Activated CD8-positive, alpha-beta memory T cell treated with anti-CD3 and anti-CD28 coated beads for 4 hours (primary cell): ENCODE measurements around the gene SAMD4B.
"Not testable (repeated sequence)": the region's sequence is repeated elsewhere in the genome, so short reads cannot be mapped to it uniquely, and the experiment has no call there.

Experiments used
- DNase-seq, 2 donors: peaks; one replicate each; pipeline ENCODE4 v3.0.0-alpha.2; 2020; ENCODE audit warnings: low read depth in 2 of 2

Gene SAMD4B

DNA sequence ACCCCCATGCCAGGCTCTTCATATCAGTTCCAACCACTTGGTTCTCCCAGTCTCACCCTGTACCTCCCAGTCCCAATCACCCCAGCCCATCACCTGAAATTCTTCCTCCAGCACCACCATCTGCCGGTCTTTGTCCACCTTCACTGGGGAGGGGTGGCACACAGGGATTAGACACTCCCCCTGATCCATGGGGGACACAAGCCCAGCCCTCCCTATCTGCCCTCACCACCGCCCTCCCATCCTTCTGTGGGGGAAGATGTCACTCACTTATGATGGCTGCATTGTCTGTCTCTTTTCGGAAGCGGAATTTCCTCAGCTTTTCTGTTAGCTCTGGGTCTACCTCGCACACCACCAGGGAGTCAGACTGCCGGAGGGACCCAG lies 7.1 kb upstream of the SAMD4B start:
- DNase-seq, result no peak

DNA sequence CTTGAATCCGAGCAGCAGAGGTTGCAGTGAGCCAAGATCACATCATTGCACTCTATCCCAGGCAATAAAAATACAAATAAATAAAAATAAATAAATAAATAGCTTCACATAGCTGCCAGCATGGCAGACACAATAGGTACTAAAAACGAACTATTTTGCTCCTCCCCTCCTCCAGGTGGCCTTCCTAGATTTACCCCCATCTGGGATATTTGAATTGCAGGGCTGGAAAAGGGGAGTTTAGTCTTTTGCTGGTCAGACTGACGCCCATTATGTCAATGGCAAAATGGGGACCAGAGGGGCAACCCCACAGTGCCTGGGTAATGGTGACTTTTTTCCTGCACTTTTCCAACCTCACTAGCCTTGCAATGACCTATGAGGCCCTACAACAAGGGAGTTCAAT lies 5.7 kb upstream of the SAMD4B start:
- DNase-seq, result no peak

DNA sequence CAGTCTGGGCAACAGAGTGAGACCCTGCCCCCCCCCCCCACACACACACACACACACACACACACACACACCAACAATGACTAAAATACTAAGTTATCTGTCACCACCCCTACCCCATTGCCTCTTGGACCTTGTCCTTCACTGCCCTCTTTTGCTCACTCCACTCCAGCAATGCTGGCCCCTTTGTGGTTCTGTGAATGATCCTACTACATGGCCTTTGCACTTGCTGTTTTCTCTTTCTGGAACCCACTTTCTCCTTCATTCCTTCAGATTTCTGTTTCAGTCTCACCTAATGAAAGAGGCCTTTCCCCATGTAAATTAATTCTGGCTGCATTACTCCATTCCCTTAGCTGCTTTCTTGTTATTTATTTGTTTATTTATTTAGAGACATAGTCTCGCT lies 2.5 kb upstream of the SAMD4B start:
- no peak for DNase-seq

DNA sequence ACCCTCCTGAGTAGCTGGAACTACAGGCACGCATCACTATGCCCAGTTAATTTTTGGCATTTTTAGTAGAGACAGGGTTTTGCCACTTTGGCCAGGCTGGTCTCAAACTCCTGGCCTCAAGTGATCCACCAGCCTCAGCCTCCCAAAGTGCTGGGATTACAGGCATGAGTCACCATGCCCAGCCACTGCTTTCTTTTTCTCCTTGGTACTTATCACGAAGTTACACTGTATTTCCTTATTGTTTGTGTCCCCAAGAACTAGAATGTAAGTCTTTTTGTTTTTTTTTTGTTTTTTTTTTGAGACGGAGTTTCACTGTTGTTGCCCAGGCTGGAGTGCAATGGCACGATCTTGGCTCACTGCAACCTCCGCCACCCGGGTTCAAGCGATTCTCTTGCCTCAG lies 2.1 kb upstream of the SAMD4B start:
- not testable (repeated sequence) for DNase-seq

DNA sequence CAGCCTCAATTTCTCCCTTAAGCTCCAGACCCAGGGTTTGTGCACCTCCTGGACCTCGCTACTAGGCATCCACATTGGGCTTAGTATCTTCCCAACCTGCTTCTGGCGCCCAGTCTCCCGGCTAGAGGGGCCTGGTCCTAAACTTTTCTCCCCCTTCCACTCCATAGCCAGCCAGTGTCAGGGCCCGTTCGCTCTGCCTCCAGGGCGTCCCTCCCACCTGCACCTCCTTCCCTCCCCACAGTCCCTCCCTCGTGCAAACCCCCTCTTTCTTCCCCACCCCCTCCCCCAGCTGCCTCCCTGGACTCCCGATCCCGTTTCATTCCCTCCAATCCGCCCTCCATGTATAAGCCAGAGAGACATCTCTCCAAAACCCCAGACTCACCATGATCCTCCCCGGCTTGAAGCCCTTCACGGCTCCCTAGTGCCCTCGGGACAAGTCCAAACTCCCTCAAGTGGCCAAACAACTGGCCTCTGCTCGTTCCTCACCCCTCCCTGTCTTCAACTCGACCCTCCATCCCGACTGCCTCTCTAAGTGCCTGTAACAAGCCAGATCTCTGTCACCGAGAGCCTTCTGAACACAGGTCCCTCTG lies 997 bp upstream of the SAMD4B start:
- no peak for DNase-seq

DNA sequence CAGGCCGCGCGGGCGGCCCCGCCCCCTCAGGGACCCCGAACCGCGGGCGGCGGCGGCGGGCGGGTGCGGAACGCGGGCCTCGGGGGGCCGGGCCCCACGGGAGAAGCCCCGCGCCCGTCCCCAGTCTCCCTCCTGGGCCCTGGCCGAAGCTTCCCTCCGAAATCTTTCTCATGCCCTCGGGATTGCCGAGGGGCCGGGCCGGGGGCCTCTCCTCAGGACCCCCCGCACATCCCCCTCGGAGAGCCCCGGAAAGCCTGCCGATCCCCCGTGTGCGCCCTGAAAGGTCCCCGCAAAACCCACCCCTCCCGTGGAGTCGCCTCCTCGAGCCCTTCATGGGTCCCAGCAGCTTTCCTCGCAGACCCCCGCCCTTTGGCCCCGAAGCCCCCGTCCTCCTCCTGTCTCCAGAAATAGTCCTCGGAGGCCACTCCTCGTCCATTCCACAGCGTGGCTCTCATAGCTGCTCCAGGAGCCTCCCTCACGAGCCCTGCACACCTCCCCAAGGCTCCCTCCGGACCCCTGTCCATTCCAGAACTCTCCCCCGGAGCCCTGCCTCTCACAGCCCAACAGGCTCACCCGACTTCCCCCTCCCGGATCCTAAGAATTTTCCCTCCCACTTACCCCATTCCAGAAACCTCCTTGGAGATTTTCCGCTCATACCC lies 555 bp downstream of the SAMD4B start:
- no peak for DNase-seq

DNA sequence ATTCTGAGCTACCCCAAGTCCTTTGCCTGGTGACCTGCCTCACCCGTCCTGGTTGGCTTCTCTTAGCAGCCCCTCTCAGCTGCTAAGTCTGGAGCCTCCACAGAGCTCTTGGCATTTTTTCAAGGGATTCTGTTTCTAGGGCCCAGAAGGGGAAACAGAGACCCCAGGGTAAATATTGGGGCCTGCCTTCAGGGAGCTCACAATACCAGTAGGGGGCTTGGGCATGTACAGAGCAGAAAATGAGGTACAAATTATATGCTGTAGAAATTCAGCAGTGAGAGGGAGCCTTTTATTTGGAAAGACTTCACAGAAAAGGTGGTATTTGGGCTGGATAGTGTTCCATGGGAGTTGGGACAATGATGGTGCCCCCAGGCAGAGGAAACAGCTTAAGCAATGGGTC lies 3.7 kb downstream of the SAMD4B start:
- DNase-seq, result no peak

DNA sequence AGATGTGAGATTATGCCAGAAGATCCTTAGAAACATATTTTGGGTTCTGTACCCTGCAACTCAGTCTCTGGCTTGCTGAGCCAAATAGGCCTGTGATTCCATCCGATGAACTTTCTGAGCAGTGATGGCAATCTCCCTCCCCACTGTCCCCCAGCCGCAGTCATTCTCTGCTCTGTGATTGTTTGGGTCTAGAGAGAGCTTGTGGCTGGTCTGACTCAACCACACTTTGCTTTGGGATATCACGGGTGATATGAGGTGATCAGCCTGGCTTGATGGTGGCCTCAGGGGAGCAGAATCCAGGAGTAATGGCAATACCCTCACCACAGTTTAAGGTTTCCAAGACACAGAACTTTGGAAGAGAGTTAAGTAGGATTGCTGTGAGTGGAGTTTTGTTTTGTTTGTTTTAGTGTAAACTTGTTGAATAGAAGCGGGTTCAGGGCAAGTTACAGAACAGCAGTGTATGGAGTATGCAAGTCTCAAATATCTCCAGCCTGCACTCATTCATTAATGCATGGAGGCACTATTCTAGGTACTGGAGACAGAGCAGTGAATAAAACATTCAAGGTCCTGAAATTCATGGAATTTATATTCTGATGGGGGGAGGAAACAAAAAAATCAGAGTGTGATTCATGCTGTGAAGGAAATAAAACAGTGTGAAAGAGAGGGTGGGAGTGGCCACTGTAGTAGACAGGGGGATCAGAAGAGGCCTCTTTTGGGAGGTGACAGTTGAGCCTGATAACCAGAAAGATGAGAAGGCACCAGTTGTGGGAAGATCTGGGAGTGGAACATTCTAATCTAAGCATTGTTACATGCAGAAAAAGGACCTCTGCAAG lies 5.3 kb downstream of the SAMD4B start:
- DNase-seq, result no peak

DNA sequence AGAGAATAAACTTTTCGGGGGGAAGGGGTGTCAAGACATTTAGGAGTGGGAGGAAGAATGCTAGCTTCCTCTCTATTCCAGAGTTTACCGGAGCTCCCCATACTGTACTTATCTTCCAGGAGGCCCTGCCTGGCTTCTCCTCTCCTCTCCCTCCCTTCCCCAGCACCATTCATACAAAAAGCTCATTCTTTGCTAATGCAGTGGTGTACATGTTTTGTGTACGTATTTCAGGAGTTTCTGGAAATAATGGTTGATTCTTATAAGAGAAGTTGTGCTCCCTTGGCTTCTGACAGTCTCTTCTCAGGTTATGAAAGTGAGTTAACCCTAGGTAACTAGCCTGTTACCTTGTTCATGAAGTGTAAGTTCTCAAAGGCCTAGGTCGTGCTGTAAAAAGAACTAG lies 7.1 kb downstream of the SAMD4B start:
- no peak for DNase-seq

DNA sequence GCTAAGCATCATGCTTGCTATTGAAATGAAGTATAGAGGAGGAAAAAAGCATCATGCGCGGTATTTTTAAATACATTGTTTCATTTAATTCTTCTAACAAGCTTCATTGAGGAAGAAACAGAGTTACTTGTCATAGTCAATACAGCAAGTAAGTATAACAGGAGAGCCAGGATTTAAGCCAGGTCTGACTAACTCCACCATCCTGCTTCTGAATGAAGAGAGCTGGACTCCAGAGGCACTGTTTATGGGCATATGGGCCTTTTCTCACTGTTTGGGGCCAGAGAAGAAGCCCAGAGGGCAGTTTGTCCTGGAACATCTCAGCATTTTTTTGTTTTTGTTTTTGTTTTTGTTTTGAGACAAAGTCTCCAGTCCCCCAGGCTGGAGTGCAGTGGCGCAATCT lies 7.9 kb downstream of the SAMD4B start:
- DNase-seq, result no peak

DNA sequence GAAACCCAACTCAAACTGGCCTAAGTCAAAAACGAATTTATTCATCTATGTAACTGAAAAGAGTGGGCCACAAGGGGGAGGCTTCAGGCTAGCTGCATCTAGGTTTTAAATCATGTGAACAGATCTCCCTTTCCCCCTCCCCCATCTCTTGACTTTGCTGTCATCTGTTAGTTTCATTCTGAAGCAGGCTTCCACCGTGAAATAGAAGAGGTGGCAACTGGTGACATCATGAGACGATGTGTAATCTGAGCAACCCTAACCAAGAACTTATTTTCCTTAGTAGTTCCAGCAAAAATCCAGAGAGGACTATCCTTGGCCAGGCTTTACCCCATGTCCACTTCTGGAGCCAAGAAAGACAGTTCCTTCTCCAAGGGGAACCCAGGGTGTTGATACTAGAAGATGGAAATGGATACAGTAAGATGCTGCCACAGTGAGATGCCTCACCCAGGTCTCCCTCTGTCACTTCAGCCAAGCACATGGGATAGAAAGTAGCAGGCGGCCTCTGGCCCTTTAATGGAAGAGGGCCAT lies 9.4 kb downstream of the SAMD4B start:
- no peak for DNase-seq

DNA sequence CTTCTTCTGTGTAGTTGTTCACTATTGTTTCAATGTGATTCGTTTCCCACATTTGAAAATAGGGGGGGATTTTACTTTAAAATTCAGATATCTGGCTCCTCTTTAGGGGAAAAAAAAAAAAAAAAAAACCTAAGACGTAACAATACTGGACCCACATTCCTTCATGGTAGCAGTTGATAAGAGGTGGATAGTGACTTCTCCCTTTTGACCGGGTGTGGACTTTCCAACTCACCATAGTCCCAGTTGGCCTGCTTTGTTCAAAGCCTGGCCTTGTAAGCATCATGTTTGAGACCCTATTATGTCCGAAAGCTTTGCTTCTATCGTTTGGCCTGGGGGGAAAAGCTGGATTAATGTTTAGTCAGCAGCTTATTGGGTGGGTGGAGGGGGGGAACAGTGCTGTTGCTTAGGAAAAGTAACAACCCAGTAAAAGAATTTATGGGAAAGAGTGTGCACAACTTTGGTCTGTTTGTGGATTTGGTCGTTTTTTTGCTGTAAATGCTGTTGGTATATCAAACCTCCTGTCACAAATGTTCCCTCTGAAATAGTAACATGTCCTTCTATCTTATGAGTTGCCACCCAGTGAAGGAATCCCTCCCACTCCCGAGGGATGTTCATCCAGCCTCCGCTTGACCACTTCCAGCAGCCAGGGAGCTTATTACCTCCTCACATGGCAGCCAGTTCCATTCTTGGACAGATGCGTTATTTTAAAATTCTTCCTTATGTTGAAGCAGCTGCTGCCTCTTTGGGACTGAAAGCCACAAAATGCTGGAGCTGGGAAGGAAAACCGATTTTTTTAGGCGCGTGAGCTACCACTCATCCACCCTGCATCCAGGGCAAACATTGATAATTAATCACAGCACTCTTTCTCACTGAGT lies 10.4 kb downstream of the SAMD4B start:
- no peak for DNase-seq

DNA sequence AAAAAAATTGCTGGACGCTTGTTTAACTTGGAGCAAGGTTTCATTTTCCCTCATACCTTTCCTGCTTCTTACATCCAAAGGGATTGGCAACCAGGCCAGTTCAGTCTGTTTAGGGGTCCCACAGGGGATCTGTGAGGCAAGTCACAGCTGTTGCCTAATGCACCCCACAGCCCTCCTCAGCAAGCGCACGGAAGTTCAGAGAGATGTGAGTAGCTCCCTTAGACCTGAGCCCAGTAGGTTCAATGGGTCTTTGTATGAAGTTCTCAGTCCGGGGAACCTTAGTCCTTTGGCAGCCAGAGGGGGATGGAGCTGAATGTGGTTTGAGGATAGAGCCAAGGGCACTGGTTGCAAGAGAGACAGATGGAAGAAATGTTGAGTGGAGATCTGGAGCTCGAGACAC lies 13.0 kb downstream of the SAMD4B start:
- no peak for DNase-seq

DNA sequence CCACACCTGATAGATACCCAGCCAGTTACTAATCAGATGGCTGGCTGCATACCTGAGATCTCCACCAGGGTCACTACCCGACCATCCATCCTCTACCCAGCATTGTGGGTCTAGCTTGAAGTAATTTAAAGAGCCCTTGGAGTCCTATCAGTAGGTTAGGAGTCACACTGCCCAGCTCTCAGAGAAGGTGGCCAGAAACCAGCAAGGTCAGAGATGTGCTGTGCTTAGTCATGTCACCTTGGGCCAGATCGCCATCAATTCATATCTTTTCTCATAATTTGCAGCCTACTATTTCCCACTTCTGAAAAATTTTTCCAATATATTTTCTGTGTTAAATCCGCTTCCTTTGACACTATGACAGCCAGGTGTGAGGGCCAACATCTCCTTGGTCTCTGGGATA lies 13.9 kb downstream of the SAMD4B start:
- no peak for DNase-seq

DNA sequence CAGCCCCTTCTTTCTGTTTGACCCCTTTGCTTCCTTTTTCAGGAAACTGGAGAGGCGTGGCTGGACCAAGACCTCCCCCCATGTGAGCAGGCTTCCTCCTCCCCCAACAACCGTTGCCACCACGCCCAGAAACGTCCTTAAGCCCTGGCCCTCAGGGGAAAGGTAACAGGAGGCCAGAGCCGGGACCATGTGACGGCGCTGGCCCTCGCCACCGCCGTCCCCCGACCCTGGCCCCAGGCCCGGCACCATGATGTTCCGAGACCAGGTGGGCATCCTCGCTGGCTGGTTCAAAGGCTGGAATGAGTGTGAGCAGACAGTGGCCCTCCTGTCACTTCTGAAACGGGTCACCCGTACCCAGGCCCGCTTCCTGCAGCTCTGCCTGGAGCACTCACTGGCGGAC lies 14.4 kb downstream of the SAMD4B start:
- no peak for DNase-seq

DNA sequence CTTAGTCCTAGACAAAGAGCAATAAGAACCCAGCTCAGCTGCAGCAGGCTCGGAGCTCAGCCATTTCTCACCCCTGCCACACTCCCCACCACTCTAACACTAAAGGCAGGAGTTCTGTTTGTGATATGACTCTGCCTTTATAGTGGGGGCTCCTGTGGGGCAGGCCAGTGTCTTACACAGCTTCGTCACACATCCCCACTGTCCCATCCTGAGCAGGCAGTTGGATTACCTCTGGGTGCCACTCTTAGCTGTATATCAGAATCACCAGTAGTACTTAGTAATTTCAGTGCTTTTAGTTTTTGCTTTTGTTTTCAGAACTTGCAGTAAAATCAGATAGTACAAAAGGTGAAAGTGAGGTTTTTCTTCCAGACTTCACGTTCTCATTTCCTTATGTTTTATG lies 16.8 kb downstream of the SAMD4B start:
- DNase-seq, result no peak

DNA sequence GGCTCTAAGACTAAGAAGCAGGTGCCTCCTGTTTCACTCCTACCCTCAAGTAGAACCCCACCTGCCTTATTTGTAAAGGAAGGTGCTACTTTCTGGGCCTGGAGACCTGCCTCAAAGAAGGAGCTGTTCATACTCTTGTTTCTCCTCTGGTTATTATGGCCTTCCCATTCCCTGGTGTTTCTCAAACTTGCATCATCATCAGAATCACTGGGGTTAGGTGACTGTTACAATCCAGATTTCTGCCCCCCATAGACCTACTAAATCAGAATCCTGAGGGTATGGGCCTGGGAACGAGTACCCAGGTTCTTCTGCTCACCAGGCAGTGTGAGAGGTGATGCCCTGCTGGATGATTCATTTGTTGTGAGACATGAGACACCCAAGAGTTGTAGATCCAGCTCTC lies 18.4 kb downstream of the SAMD4B start:
- no peak for DNase-seq

DNA sequence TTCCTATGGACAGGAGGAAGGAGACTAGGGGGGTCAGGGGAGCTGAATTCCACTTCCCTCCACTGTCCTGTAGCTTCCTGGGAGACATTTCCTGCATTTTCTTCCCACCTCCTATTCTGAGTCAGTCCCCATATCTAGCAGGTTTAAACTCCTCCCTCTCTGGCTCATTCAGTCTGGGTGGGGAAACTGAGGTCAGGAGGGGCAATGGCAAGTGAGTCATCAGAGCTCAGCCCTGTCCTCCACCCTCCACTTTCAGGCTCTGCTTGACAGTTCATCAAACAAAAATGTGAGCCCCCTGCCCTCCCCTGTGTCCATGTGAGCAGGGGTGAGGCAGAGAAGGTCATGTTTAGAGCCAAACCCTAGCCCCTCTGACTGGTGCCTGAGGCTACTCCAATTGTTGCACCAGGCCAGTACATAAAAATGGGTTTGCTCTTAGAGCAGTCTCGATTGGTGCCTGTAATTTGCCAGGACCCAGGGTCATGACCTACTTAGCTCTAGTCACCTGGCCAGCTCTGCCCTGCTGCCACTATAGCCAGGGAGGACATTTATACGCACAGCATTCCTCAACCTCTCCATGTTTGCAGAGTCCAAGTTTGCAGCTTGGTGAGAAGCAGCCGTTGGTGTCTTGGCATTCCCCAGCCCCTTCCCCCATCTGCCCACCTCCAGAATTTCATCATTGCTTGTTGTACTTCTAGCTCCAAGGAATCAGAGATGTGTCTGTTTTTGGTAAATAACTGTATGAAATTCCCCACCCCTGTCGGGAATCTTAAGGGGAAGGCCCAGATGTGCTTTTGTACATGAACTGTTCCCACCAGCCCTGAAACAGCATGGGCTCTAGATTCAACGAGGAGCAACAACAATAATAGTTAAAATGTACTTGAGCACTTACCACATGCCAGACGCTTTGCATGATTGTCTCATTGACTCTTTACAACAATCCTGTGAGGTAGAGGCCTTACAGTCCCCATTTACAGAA lies 20.7 kb downstream of the SAMD4B start:
- no peak for DNase-seq

DNA sequence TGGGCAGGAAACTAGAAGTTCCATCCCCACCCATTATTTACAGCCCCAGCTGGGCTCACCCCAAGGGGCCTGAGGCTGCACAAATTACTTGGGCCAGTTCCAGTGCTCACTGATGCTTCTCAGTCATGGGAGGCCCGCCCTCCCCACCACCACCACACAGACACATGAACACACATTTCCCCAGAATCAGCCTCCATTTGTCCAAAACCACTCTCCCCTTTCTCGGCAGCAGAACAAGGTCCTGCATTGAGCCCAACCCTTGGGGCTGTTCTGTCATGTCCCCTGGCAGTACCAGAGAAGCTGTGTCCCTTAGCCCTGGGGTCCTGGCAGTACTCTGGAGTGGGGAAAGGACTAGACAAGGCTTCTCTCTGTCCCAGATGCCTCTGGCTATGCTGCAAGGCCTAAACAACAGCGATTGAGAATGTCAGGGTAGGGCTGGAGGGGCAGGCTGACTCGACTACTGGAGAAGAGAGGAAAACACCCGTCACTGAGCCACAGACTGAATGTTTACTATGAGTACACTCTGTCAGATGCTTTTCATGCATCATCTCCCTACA lies 21.8 kb downstream of the SAMD4B start:
- no peak for DNase-seq

DNA sequence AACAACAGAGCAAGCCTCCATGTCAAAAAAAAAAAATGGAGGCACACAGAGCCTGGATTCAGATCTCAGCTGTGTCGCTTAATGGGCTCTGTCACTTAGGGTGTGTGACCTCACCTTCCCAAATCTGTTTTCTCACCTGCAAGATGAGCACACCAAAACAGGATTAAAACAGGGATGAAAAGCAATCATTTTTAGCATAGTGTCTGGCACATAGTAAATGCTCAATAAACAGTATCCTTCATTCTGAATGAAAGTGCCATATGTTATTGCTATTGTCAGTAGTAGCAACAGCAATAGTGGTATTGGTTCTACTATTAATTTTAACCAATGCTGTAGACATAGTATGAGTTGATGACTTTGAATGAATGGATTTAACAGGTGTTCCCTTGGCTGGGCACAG lies 23.3 kb downstream of the SAMD4B start:
- DNase-seq, result no peak
